Keratinocyte (primary cell): Measurements from ENCODE around the gene CPEB4. TPM values are rescaled to one million over a fixed set of nuclear protein-coding genes. Genes with fewer than 3 reads are reported as not detected.

Source experiments
- DNase-seq: peaks from one replicate; pipeline ENCODE4 v3.0.0-alpha.2; 2011; ENCODE audit warnings: low read depth, missing footprints, low spot score
- FAIRE-seq: peaks from 2 replicates; lab custom pipeline; 2011; peaks lifted over from hg19 to GRCh38; lab: Jason Lieb, UNC
- H2AFZ ChIP-seq: 2 replicates; pipeline ENCODE4 v1.6.0; 2012; ENCODE audit warnings: low read length, control low read depth, inconsistent platforms; ENCODE audit not compliant: control insufficient read depth
- H3K27ac ChIP-seq: 2 replicates; pipeline ENCODE4 v1.5.1; 2011; ENCODE audit warnings: low read length; ENCODE audit not compliant: control insufficient read depth, insufficient read depth
- H3K27me3 ChIP-seq: 3 replicates; pipeline ENCODE4 v1.6.0; 2011; ENCODE audit warnings: low read length; ENCODE audit not compliant: control insufficient read depth, insufficient read depth; ENCODE audit errors: extremely low read depth
- H3K36me3 ChIP-seq, 2 experiments: 2 replicates in 1 of 2; 3 replicates in 1 of 2; pipeline ENCODE4 v1.5.1; 2011; ENCODE audit warnings: low read length in 2 of 2, mild to moderate bottlenecking in 1 of 2; ENCODE audit not compliant: control insufficient read depth in 2 of 2, insufficient read depth in 2 of 2; ENCODE audit errors: extremely low read depth in 1 of 2
- H3K4me1 ChIP-seq: 3 replicates; pipeline ENCODE4 v1.5.1; 2011; ENCODE audit warnings: low read length; ENCODE audit not compliant: control insufficient read depth, insufficient read depth; ENCODE audit errors: extremely low read depth
- H3K4me2 ChIP-seq: 3 replicates; pipeline ENCODE4 v1.6.0; 2011; ENCODE audit warnings: low read depth, low read length; ENCODE audit not compliant: control insufficient read depth, insufficient read depth; ENCODE audit errors: extremely low read depth
- H3K4me3 ChIP-seq, 3 experiments: fragments of 200-600 bp in 1 of 3; sonication (generic) in 1 of 3; 2 replicates in 2 of 3; 3 replicates in 1 of 3; pipeline ENCODE4 v1.5.1; 2011 to 2016; ENCODE audit warnings: low read length in 3 of 3, mild to moderate bottlenecking in 3 of 3, control low read depth in 2 of 3, inconsistent platforms in 1 of 3, low read depth in 1 of 3, mixed read lengths in 1 of 3, mixed run types in 1 of 3, moderate library complexity in 1 of 3; ENCODE audit not compliant: control insufficient read depth in 2 of 3, insufficient read depth in 2 of 3; ENCODE audit errors: extremely low read depth in 1 of 3
- H3K79me2 ChIP-seq: 2 replicates; pipeline ENCODE4 v1.6.0; 2012; ENCODE audit warnings: low read length; ENCODE audit not compliant: control insufficient read depth, insufficient read depth
- H3K9ac ChIP-seq: 3 replicates; pipeline ENCODE4 v1.6.0; 2011; ENCODE audit warnings: low read length; ENCODE audit not compliant: control insufficient read depth, insufficient read depth; ENCODE audit errors: extremely low read depth
- H3K9me1 ChIP-seq: 3 replicates; pipeline ENCODE4 v1.6.0; 2011; ENCODE audit warnings: low read length; ENCODE audit not compliant: control insufficient read depth, insufficient read depth; ENCODE audit errors: extremely low read depth
- H3K9me3 ChIP-seq: 2 replicates; pipeline ENCODE4 v1.5.1; 2012; ENCODE audit warnings: low read depth, low read length; ENCODE audit not compliant: control insufficient read depth
- H4K20me1 ChIP-seq: 3 replicates; pipeline ENCODE4 v1.6.0; 2011; ENCODE audit warnings: low read length; ENCODE audit not compliant: control insufficient read depth, insufficient read depth; ENCODE audit errors: extremely low read depth
- CTCF ChIP-seq, 3 experiments: IDR thresholded peaks in 1 of 3; conservative IDR thresholded peaks in 1 of 3; optimal IDR thresholded peaks in 1 of 3; 2 replicates in 2 of 3; 3 replicates in 1 of 3; pipeline versions ENCODE3 to v1.5.1; 2011; ENCODE audit warnings: low read length in 3 of 3, mild to moderate bottlenecking in 3 of 3, moderate library complexity in 2 of 3, control low read depth in 1 of 3, inconsistent platforms in 1 of 3; ENCODE audit not compliant: insufficient read depth in 2 of 3; ENCODE audit errors: extremely low read depth in 1 of 3
- EZH2 ChIP-seq: IDR thresholded peaks from one replicate; pipeline ENCODE4 v1.6.1; 2012; ENCODE audit warnings: inconsistent platforms, mild to moderate bottlenecking, low read length, moderate library complexity
- dilution Hi-C: fragments of 300-500 bp; cut with MboI; formaldehyde crosslinking; loops from one replicate; pipeline ENCODE4 v1.7.0; 2020; ENCODE audit warnings: low sequenced_read_pairs; ENCODE audit not compliant: extremely low pct_ligation_motif_present
- polyA plus RNA-seq, 5 experiments: library from polyadenylated mRNA; depleted of rRNA in 3 of 5; stranded (reverse) in 3 of 5; stranded (forward) in 1 of 5; unstranded in 1 of 5; fragments of >200 nt; gene quantifications; 1 replicate in 1 of 5; 2 replicates in 3 of 5; 3 replicates in 1 of 5; pipeline versions ENCODE4 v1.2.1 to v1.2.3, GENCODE V29; 2011 to 2012; ENCODE audit warnings: missing spikeins in 2 of 5, low read depth in 1 of 5, low replicate concordance in 1 of 5

CPEB4 gene
- polyA plus RNA-seq, 1 donor (not counting 4 experiments of a cell fraction or from before 2014, with no cell fraction given), result 13.8 TPM

- dilution Hi-C loops, result no loop called here
- FAIRE-seq (no peak), DNase-seq (no peak)
- no peak overlapping the region for H3K4me3 ChIP-seq
- no peak overlapping the region for H3K9ac ChIP-seq
- H2AFZ ChIP-seq, result no peak overlapping the region
- H3K4me2 ChIP-seq, result no peak overlapping the region
- TF ChIP-seq EZH2 (no peak), CTCF (optimal IDR thresholded peaks at IDR 0.05 in 1 of 3, IDR thresholded peaks at IDR 0.05 in 1 of 3, conservative IDR thresholded peaks at IDR 0.05 in 1 of 3; ENCODE audit: extremely low read depth in 1 of 3, insufficient read depth in 2 of 3, low read length in 3 of 3) (no peak)
- no peaks in the 10 kb centered on the region for H4K20me1 ChIP-seq
- H3K4me1 ChIP-seq, result no peaks in the 10 kb centered on the region
- H3K36me3 ChIP-seq, result no peaks in the 10 kb centered on the region
- H3K9me3 ChIP-seq, result no peaks in the 10 kb centered on the region
- no peaks in the 10 kb centered on the region for H3K27me3 ChIP-seq
- no peaks in the 10 kb centered on the region for H3K79me2 ChIP-seq
- H3K9me1 ChIP-seq, result no peaks in the 10 kb centered on the region
- H3K27ac ChIP-seq, result no peak overlapping the region
Observed at GRCh38 chr5:173858021-173858669, 30.0 kb upstream of the CPEB4 start.

GRCh38 chr5:173858670-173859407 lies 29.3 kb upstream of the CPEB4 start:
- no peaks in the 10 kb centered on the region for H3K27me3 ChIP-seq
- no peaks in the 10 kb centered on the region for H4K20me1 ChIP-seq
- TF ChIP-seq EZH2, result no peak
- no peak for TF ChIP-seq CTCF (optimal IDR thresholded peaks at IDR 0.05 in 1 of 3, IDR thresholded peaks at IDR 0.05 in 1 of 3, conservative IDR thresholded peaks at IDR 0.05 in 1 of 3; ENCODE audit: extremely low read depth in 1 of 3, insufficient read depth in 2 of 3, low read length in 3 of 3)
- no peaks in the 10 kb centered on the region for H3K36me3 ChIP-seq
- H3K4me2 ChIP-seq, result no peak overlapping the region
- no peak overlapping the region for H3K9ac ChIP-seq
- no peak overlapping the region for H3K4me3 ChIP-seq
- H3K4me1 ChIP-seq, result no peaks in the 10 kb centered on the region
- H3K9me3 ChIP-seq, result no peaks in the 10 kb centered on the region
- no peaks in the 10 kb centered on the region for H3K79me2 ChIP-seq
- DNase-seq (no peak), FAIRE-seq (no peak)
- no peak overlapping the region for H3K27ac ChIP-seq
- dilution Hi-C loops, result no loop called here
- H2AFZ ChIP-seq, result no peak overlapping the region
- no peaks in the 10 kb centered on the region for H3K9me1 ChIP-seq
